HEK293T (cell line): ENCODE data around the gene DLX3.

Source experiments
- CTCF ChIA-PET: fragments of 350-600 bp; formaldehyde crosslinking; extraction: SDS; loops from one replicate; lab custom pipeline; 2021; ENCODE audit warnings: antibody characterized with exemption, inconsistent platforms; lab: Yijun Ruan, JAX
- POLR2A ChIA-PET: fragments of 350-600 bp; formaldehyde crosslinking; extraction: SDS; loops from one replicate; lab custom pipeline; 2020; ENCODE audit warnings: antibody characterized with exemption, inconsistent platforms; lab: Yijun Ruan, JAX
- DNase-seq: peaks from one replicate; pipeline ENCODE4 v3.0.0; 2012; ENCODE audit warnings: mixed read lengths; ENCODE audit errors: extremely low spot score
- ARNT ChIP-seq: fragments of 450-650 bp; IDR thresholded peaks from 2 replicates; pipeline ENCODE4 v1.6.1; 2017; ENCODE audit warnings: mild to moderate bottlenecking
- CTBP1 ChIP-seq: fragments of 450-650 bp; IDR thresholded peaks from 2 replicates; pipeline ENCODE4 v1.6.1; 2016; ENCODE audit warnings: borderline replicate concordance
- ELF4 ChIP-seq: fragments of 450-650 bp; IDR thresholded peaks from 2 replicates; pipeline ENCODE4 v1.6.1; 2017; ENCODE audit warnings: antibody characterized with exemption
- FOXA1 ChIP-seq: fragments of 450-650 bp; IDR thresholded peaks from 2 replicates; pipeline ENCODE4 v1.6.1; 2016; ENCODE audit warnings: mild to moderate bottlenecking
- FOXK2 ChIP-seq: fragments of 450-650 bp; IDR thresholded peaks from 2 replicates; pipeline ENCODE4 v1.6.1; 2016; ENCODE audit warnings: mild to moderate bottlenecking
- FOXM1 ChIP-seq: fragments of 450-650 bp; IDR thresholded peaks from 2 replicates; pipeline ENCODE4 v1.6.1; 2017; ENCODE audit warnings: mild to moderate bottlenecking, borderline replicate concordance
- HDGF ChIP-seq: fragments of 450-650 bp; IDR thresholded peaks from 2 replicates; pipeline ENCODE4 v1.6.1; 2017; ENCODE audit warnings: antibody characterized with exemption, borderline replicate concordance
- L3MBTL2 ChIP-seq: fragments of 450-650 bp; conservative IDR thresholded peaks from 2 replicates; pipeline ENCODE4 v1.6.1; 2016; ENCODE audit warnings: mild to moderate bottlenecking
- NFRKB ChIP-seq: fragments of 450-650 bp; IDR thresholded peaks from 2 replicates; pipeline ENCODE4 v1.6.1; 2016; ENCODE audit warnings: mild to moderate bottlenecking, moderate library complexity
- SUZ12 ChIP-seq: fragments of 450-650 bp; IDR thresholded peaks from 2 replicates; pipeline ENCODE4 v1.6.1; 2016; ENCODE audit warnings: mild to moderate bottlenecking

Gene DLX3

GRCh38 chr17:49944273-49944870 is 50.7 kb downstream of the DLX3 start:
- CTCF ChIA-PET = interaction anchor here (2.9 kb wide), 1 partner anchor 8 kb away, joined by 14 read pairs; no protein-coding TSS in a partner anchor
- no peak for DNase-seq
- POLR2A ChIA-PET = no interaction called here
- TF ChIP-seq FOXM1 (no peak), FOXK2 (no peak), CTBP1 (no peak), FOXA1 (no peak), ELF4 (no peak), SUZ12 (no peak)

- no peak for TF ChIP-seq NFRKB
- no peak for TF ChIP-seq L3MBTL2
- TF ChIP-seq FOXM1 = no peak
- TF ChIP-seq FOXK2 = no peak
- no peak for DNase-seq
- CTCF ChIA-PET = interaction anchor here (2.9 kb wide), 1 partner anchor 10 kb away, joined by 14 read pairs; no protein-coding TSS in a partner anchor
- POLR2A ChIA-PET = no interaction called here
Observed at GRCh38 chr17:49942947-49943346, 52.1 kb downstream of the DLX3 start.

GRCh38 chr17:49941427-49941826 is 53.6 kb downstream of the DLX3 start:
- TF ChIP-seq CTBP1 (no peak), FOXK2 (no peak), FOXM1 (no peak), NFRKB (no peak), HDGF (no peak), ARNT (no peak), FOXA1 (no peak)
- DNase-seq = no peak
- ChIA-PET CTCF (interaction anchor here (0.6 to 2.6 kb wide), 3 partner anchors 10 to 65 kb away, joined by 3 to 23 read pairs (median 3); no protein-coding TSS in a partner anchor), POLR2A (interaction anchor here (1.0 kb wide), 1 partner anchor 16 kb away, joined by 3 read pairs; no protein-coding TSS in a partner anchor)
